Neural progenitor cell (in vitro differentiated cells): ENCODE measurements around the gene GBGT1. TPM values are rescaled to one million over a fixed set of nuclear protein-coding genes. Genes with fewer than 3 reads are reported as not detected.

ENCODE experiments used
- DNase-seq: peaks from one replicate; pipeline ENCODE4 v3.0.0-alpha.2; 2016; ENCODE audit warnings: low spot score
- H2AFZ ChIP-seq: fragments of 200-600 bp; sonication (generic); replicated peaks from 2 replicates; pipeline ENCODE4 v1.6.1; 2016; ENCODE audit warnings: antibody characterized with exemption
- H3F3A ChIP-seq: fragments of 200-600 bp; sonication (generic); 2 replicates; pipeline ENCODE4 v1.6.1; 2016; ENCODE audit warnings: antibody characterized with exemption, low read depth
- H3K27ac ChIP-seq: fragments of 200-600 bp; sonication (generic); 2 replicates; pipeline ENCODE4 v1.5.1; 2016; ENCODE audit warnings: mild to moderate bottlenecking
- H3K27me3 ChIP-seq: fragments of 200-600 bp; sonication (generic); 2 replicates; pipeline ENCODE4 v1.6.1; 2016; ENCODE audit warnings: mild to moderate bottlenecking, moderate library complexity
- H3K36me3 ChIP-seq: fragments of 200-600 bp; sonication (generic); 2 replicates; pipeline ENCODE4 v1.5.1; 2016
- H3K4me1 ChIP-seq: fragments of 200-600 bp; sonication (generic); 2 replicates; pipeline ENCODE4 v1.6.1; 2016; ENCODE audit warnings: mixed run types
- H3K4me2 ChIP-seq: fragments of 200-600 bp; sonication (generic); 2 replicates; pipeline ENCODE4 v1.6.1; 2016
- H3K4me3 ChIP-seq: fragments of 200-600 bp; sonication (generic); 2 replicates; pipeline ENCODE4 v1.5.1; 2016
- H3K79me2 ChIP-seq: fragments of 200-600 bp; sonication (generic); 2 replicates; pipeline ENCODE4 v1.6.1; 2016; ENCODE audit warnings: low read depth
- H3K9ac ChIP-seq: fragments of 200-600 bp; sonication (generic); 2 replicates; pipeline ENCODE4 v1.6.1; 2016
- H3K9me3 ChIP-seq: fragments of 200-600 bp; sonication (generic); 2 replicates; pipeline ENCODE4 v1.5.1; 2016; ENCODE audit warnings: low read depth
- H4K20me1 ChIP-seq: fragments of 200-600 bp; sonication (generic); 2 replicates; pipeline ENCODE4 v1.6.1; 2016; ENCODE audit warnings: low read depth
- H3K27ac Mint-ChIP-seq: 3 replicates; pipeline ENCODE4 v1.8.0; 2021; ENCODE audit warnings: mixed read lengths
- H3K27me3 Mint-ChIP-seq: 2 replicates; pipeline ENCODE4 v1.8.0; 2022; ENCODE audit warnings: low read depth, mild to moderate bottlenecking, inconsistent platforms, moderate library complexity, mixed read lengths; ENCODE audit not compliant: insufficient read depth
- H3K36me3 Mint-ChIP-seq: 3 replicates; pipeline ENCODE4 v1.8.0; 2021; ENCODE audit warnings: mixed read lengths
- H3K4me1 Mint-ChIP-seq: 3 replicates; pipeline ENCODE4 v1.8.0; 2021; ENCODE audit warnings: mixed read lengths
- H3K4me3 Mint-ChIP-seq: 3 replicates; pipeline ENCODE4 v1.8.0; 2021; ENCODE audit warnings: mild to moderate bottlenecking, moderate library complexity, mixed read lengths
- H3K9me3 Mint-ChIP-seq: 3 replicates; pipeline ENCODE4 v1.8.0; 2020; ENCODE audit warnings: mixed read lengths
- CTCF ChIP-seq: fragments of 200-600 bp; sonication (generic); IDR thresholded peaks from 2 replicates; pipeline ENCODE4 v1.5.1; 2017; ENCODE audit warnings: antibody characterized with exemption, mild to moderate bottlenecking
- EZH2 ChIP-seq: fragments of 200-600 bp; sonication (generic); IDR thresholded peaks from 2 replicates; pipeline ENCODE4 v1.6.1; 2017; ENCODE audit warnings: antibody characterized with exemption, mild to moderate bottlenecking, moderate library complexity
- EZH2phosphoT487 ChIP-seq: fragments of 200-600 bp; sonication (generic); IDR thresholded peaks from 2 replicates; pipeline ENCODE4 v1.6.1; 2017; ENCODE audit warnings: antibody characterized with exemption
- total RNA-seq: library from RNA; depleted of rRNA; stranded (reverse); fragments of >200 nt; gene quantifications from 2 replicates; pipeline ENCODE4 v1.2.3, GENCODE V29; 2015; ENCODE audit warnings: low replicate concordance

Gene GBGT1
- total RNA-seq, 1 donor from 2014 or later, result 2.0 TPM

GRCh38 chr9:133160742-133161546, 2.8 kb downstream of the GBGT1 start:
- no peak overlapping the region for H3K4me3 ChIP-seq
- peaks cover 3% of the 10 kb centered on the region for H4K20me1 ChIP-seq
- no peaks in the 10 kb centered on the region for H3K9me3 Mint-ChIP-seq
- no peak overlapping the region for H3K9ac ChIP-seq
- no peaks in the 10 kb centered on the region for H3K79me2 ChIP-seq
- H2AFZ ChIP-seq, result no peak overlapping the region
- no peak overlapping the region for H3K27ac ChIP-seq
- TF ChIP-seq EZH2 (no peak), CTCF (peak; percentile 56), EZH2phosphoT487 (no peak)
- no peaks in the 10 kb centered on the region for H3K36me3 ChIP-seq
- peak; percentile 45 for DNase-seq
- H3K4me3 Mint-ChIP-seq, result no peak overlapping the region
- no peaks in the 10 kb centered on the region for H3K36me3 Mint-ChIP-seq
- H3K4me1 Mint-ChIP-seq, result peaks cover 8% of the 10 kb centered on the region
- H3K27ac Mint-ChIP-seq, result no peak overlapping the region
- peaks cover 47% of the 10 kb centered on the region for H3K27me3 ChIP-seq
- peaks cover 6% of the 10 kb centered on the region for H3K4me1 ChIP-seq
- peaks cover 12% of the 10 kb centered on the region for H3K27me3 Mint-ChIP-seq
- H3K9me3 ChIP-seq, result no peaks in the 10 kb centered on the region
- H3F3A ChIP-seq, result peaks cover 4% of the 10 kb centered on the region
- H3K4me2 ChIP-seq, result no peak overlapping the region

- TF ChIP-seq EZH2 (no peak), CTCF (no peak), EZH2phosphoT487 (no peak)
- no peaks in the 10 kb centered on the region for H3K79me2 ChIP-seq
- Mint-ChIP-seq H3K4me3 (no peak overlapping the region), H3K36me3 (no peaks in the 10 kb centered on the region), H3K27ac (no peak overlapping the region), H3K9me3 (no peaks in the 10 kb centered on the region), H3K4me1 (peaks cover 7% of the 10 kb centered on the region), H3K27me3 (peaks cover 12% of the 10 kb centered on the region)
- H3K36me3 ChIP-seq, result no peaks in the 10 kb centered on the region
- no peak overlapping the region for H3K4me3 ChIP-seq
- H3K27me3 ChIP-seq, result peaks cover 26% of the 10 kb centered on the region
- no peak overlapping the region for H2AFZ ChIP-seq
- peaks cover 4% of the 10 kb centered on the region for H3F3A ChIP-seq
- no peak overlapping the region for H3K27ac ChIP-seq
- no peaks in the 10 kb centered on the region for H3K9me3 ChIP-seq
- no peak overlapping the region for H3K9ac ChIP-seq
- peaks cover 6% of the 10 kb centered on the region for H3K4me1 ChIP-seq
- no peak overlapping the region for H3K4me2 ChIP-seq
- DNase-seq, result no peak
- H4K20me1 ChIP-seq, result peaks cover 3% of the 10 kb centered on the region
Measured at GRCh38 chr9:133158695-133159094, 5.0 kb downstream of the GBGT1 start.

- Mint-ChIP-seq H3K27ac (no peak overlapping the region), H3K4me3 (no peak overlapping the region), H3K27me3 (peaks cover 10% of the 10 kb centered on the region), H3K4me1 (peaks cover 18% of the 10 kb centered on the region), H3K36me3 (no peaks in the 10 kb centered on the region), H3K9me3 (no peaks in the 10 kb centered on the region)
- H3K9me3 ChIP-seq, result no peaks in the 10 kb centered on the region
- no peaks in the 10 kb centered on the region for H3K4me1 ChIP-seq
- H2AFZ ChIP-seq, result no peak overlapping the region
- DNase-seq, result no peak
- no peaks in the 10 kb centered on the region for H3K79me2 ChIP-seq
- TF ChIP-seq EZH2 (no peak), EZH2phosphoT487 (no peak), CTCF (no peak)
- H3K27ac ChIP-seq, result no peak overlapping the region
- H3K36me3 ChIP-seq, result no peaks in the 10 kb centered on the region
- no peaks in the 10 kb centered on the region for H3K27me3 ChIP-seq
- H3K4me2 ChIP-seq, result no peak overlapping the region
- peaks cover under 1% of the 10 kb centered on the region for H3F3A ChIP-seq
- no peaks in the 10 kb centered on the region for H4K20me1 ChIP-seq
- H3K4me3 ChIP-seq, result no peak overlapping the region
- H3K9ac ChIP-seq, result no peak overlapping the region
Measured at GRCh38 chr9:133155156-133155555, 8.6 kb downstream of the GBGT1 start.
